ENCODE data around the gene KIAA0586.

The KIAA0586 gene

DNA sequence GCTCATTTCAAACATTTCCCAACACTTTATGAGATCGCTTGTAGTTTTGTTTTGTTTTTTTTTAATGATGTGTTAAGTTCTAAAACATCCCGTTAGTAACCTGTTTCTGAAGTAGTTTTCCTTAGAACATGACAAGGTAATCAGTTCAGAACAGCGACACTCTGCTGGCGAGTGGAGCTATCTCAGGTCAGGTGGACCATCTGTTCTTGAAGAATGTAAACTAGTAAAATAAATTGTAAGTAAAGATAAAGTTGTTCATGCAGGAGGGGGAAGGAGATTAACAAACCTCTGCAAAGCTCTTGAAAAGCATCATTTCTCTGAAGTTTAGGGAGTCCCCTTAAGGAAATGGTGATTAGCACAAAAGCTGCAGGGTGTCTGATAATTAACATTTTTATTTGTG, 138.3 kb downstream of the KIAA0586 start:
- TF ChIP-seq, protein P1, sequence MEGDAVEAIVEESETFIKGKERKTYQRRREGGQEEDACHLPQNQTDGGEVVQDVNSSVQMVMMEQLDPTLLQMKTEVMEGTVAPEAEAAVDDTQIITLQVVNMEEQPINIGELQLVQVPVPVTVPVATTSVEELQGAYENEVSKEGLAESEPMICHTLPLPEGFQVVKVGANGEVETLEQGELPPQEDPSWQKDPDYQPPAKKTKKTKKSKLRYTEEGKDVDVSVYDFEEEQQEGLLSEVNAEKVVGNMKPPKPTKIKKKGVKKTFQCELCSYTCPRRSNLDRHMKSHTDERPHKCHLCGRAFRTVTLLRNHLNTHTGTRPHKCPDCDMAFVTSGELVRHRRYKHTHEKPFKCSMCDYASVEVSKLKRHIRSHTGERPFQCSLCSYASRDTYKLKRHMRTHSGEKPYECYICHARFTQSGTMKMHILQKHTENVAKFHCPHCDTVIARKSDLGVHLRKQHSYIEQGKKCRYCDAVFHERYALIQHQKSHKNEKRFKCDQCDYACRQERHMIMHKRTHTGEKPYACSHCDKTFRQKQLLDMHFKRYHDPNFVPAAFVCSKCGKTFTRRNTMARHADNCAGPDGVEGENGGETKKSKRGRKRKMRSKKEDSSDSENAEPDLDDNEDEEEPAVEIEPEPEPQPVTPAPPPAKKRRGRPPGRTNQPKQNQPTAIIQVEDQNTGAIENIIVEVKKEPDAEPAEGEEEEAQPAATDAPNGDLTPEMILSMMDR (IDR thresholded peaks at IDR 0.05; ENCODE audit: low read depth, low read length), result no peak
- Histone ChIP-seq H3K36me3 (no peaks in the 10 kb centered on the region), H3K4me3 (ENCODE audit: low read depth, low read length) (no peak overlapping the region), H3K27me3 (ENCODE audit: insufficient read depth, low read depth, severe bottlenecking) (no peaks in the 10 kb centered on the region), H3K27ac (no peak overlapping the region), H3K9me3 (ENCODE audit: severe bottlenecking) (no peaks in the 10 kb centered on the region)
- DNase-seq, result no peak

DNA sequence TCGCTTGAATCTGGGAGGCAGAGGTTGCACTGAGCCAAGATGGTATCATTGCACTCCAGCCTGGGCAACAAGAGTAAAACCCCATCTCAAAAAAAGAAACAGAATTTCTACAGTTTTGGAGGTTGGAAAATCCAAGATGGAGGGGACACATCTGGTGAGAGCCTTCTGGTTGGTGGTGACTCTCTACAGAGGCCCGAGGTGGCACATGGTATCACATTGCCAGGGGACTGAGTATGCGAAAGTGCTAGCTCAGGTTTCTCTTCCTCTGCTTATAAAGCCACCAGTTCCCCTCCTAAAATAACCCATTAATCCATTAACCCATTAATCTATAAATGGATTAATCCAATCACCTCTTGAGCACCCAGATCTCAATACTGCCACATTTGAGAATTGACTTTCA, 139.5 kb downstream of the KIAA0586 start:
- H3K27me3 ChIP-seq (ENCODE audit: insufficient read depth, low read depth, severe bottlenecking), result no peaks in the 10 kb centered on the region
- H3K36me3 ChIP-seq, result no peaks in the 10 kb centered on the region
- TF ChIP-seq, protein P1 (IDR thresholded peaks at IDR 0.05; ENCODE audit: low read depth, low read length), result no peak
- no peak overlapping the region for H3K27ac ChIP-seq
- no peak for DNase-seq
- H3K9me3 ChIP-seq (ENCODE audit: severe bottlenecking), result no peaks in the 10 kb centered on the region
- no peak overlapping the region for H3K4me3 ChIP-seq (ENCODE audit: low read depth, low read length)

- no peaks in the 10 kb centered on the region for H3K36me3 ChIP-seq
- no peaks in the 10 kb centered on the region for H3K9me3 ChIP-seq (ENCODE audit: severe bottlenecking)
- H3K4me3 ChIP-seq (ENCODE audit: low read depth, low read length), result no peak overlapping the region
- H3K27ac ChIP-seq, result no peak overlapping the region
- TF ChIP-seq, protein P1 (IDR thresholded peaks at IDR 0.05; ENCODE audit: low read depth, low read length), result no peak
- H3K27me3 ChIP-seq (ENCODE audit: insufficient read depth, low read depth, severe bottlenecking), result no peaks in the 10 kb centered on the region
- no peak for DNase-seq
These were observed 140.8 kb downstream of the KIAA0586 start for GRCh38 chr14:58568322-58568721.

GRCh38 chr14:58571256-58571655, 143.7 kb downstream of the KIAA0586 start:
- DNase-seq, result no peak
- Histone ChIP-seq H3K27ac (no peak overlapping the region), H3K9me3 (ENCODE audit: severe bottlenecking) (no peaks in the 10 kb centered on the region), H3K4me3 (ENCODE audit: low read depth, low read length) (no peak overlapping the region), H3K36me3 (no peaks in the 10 kb centered on the region), H3K27me3 (ENCODE audit: insufficient read depth, low read depth, severe bottlenecking) (no peaks in the 10 kb centered on the region)
- TF ChIP-seq, protein P1 (IDR thresholded peaks at IDR 0.05; ENCODE audit: low read depth, low read length), result no peak

- Histone ChIP-seq H3K9me3 (ENCODE audit: severe bottlenecking) (no peaks in the 10 kb centered on the region), H3K4me3 (ENCODE audit: low read depth, low read length) (no peak overlapping the region), H3K36me3 (no peaks in the 10 kb centered on the region), H3K27me3 (ENCODE audit: insufficient read depth, low read depth, severe bottlenecking) (no peaks in the 10 kb centered on the region), H3K27ac (no peak overlapping the region)
- DNase-seq, result no peak
- TF ChIP-seq, protein P1 (IDR thresholded peaks at IDR 0.05; ENCODE audit: low read depth, low read length), result no peak
These were observed 144.4 kb downstream of the KIAA0586 start for GRCh38 chr14:58571769-58572472.

GRCh38 chr14:58572473-58572853, 144.9 kb downstream of the KIAA0586 start:
- Histone ChIP-seq H3K9me3 (ENCODE audit: severe bottlenecking) (no peaks in the 10 kb centered on the region), H3K27me3 (ENCODE audit: insufficient read depth, low read depth, severe bottlenecking) (no peaks in the 10 kb centered on the region), H3K36me3 (no peaks in the 10 kb centered on the region), H3K27ac (no peak overlapping the region), H3K4me3 (ENCODE audit: low read depth, low read length) (no peak overlapping the region)
- no peak for DNase-seq
- TF ChIP-seq, protein P1 (IDR thresholded peaks at IDR 0.05; ENCODE audit: low read depth, low read length), result no peak

Data from WERI-Rb-1 (cell line).